ENCODE data around the gene C3orf52.

GRCh38 chr3:112053229-112053628, 33.0 kb upstream of the C3orf52 start:
- TF ChIP-seq CTCF (optimal IDR thresholded peaks at IDR 0.05 in 1 of 3, IDR thresholded peaks at IDR 0.05 in 1 of 3, conservative IDR thresholded peaks at IDR 0.05 in 1 of 3; ENCODE audit: extremely low read depth in 1 of 3, insufficient read depth in 2 of 3, low read length in 3 of 3) = no peak
- no peak for TF ChIP-seq EZH2 (IDR thresholded peaks at IDR 0.05; ENCODE audit: low read length)
